ENCODE measurements around the gene TSPAN13. TPM values are rescaled to one million over a fixed set of nuclear protein-coding genes. Genes with fewer than 3 reads are reported as not detected.

Gene TSPAN13
- total and polyA plus RNA-seq, 8 donors = 3.6 to 74.5 (median 35.4) TPM

DNA sequence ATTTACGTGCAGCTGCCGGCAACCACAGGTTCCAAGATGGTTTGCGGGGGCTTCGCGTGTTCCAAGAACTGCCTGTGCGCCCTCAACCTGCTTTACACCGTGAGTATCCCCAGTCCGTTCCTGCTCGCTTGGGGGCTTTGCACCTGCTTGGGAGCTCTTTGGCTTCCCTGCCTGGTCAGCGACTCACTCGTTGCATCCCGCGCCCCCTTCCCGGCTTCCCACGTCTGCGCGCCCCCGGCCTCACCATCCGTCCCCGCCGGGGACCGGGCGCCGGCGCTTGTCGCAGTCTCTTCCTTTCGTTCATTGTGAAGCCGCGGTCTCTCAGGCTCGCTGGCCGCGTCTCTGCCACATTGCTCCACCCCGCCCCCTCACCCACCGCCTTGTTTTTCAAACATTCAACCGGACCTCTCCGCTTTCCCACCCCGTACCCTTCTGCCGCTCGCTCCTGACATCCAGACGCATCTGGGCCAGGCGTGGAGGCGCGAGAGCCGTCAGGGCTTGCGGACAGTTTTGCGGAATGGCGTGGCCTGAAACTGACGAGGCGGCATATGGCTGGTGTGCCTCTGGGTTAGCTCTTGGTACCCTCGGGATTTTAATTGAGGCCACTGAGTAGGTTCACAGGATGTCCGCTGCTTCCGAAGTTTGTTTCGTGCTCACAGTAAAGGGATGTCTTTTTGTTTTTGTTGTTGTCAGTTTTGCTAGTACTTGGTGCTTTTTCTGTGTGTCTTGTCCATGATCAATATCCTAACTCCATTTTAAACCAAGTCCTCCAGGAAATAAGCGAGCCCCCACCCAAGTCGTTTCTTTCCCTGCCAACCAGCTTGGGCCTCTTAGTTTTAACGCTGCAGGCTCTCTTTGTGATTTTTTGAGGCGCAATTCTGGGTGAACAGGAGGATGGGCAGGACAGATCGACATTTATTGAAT, 639 bp downstream of the TSPAN13 start:
- no peaks in the 10 kb centered on the region for H3K36me3 ChIP-seq
- no peak for TF ChIP-seq POLR2A (IDR thresholded peaks at IDR 0.05)
- no peak for TF ChIP-seq POLR2AphosphoS5 (IDR thresholded peaks at IDR 0.05)
- TF ChIP-seq EP300 (IDR thresholded peaks at IDR 0.05) = no peak
- TF ChIP-seq CTCF (IDR thresholded peaks at IDR 0.05) = no peak
- intact Hi-C loops (cut with DNase I; ENCODE audit: low total_unique reads) = no loop called here
- DNase-seq = peak; percentile 50 to 76
- peak overlapping the region; percentile 59 to 93 (median 68) for H3K4me3 ChIP-seq
- no peaks in the 10 kb centered on the region for H3K9me3 ChIP-seq
- peaks cover 0 to 30% (median 13%) of the 10 kb centered on the region in 4 donors for H3K4me1 ChIP-seq
- peak overlapping the region; percentile 78 to 90 (median 83) for H3K27ac ChIP-seq
- peaks cover 0 to 5% (median 0%) of the 10 kb centered on the region in 3 donors for H3K27me3 ChIP-seq
- WGBS, 5 donors = 3 to 8% (median 4%) methylated on average over 50 to 58 of the region's 58 CpGs

DNA sequence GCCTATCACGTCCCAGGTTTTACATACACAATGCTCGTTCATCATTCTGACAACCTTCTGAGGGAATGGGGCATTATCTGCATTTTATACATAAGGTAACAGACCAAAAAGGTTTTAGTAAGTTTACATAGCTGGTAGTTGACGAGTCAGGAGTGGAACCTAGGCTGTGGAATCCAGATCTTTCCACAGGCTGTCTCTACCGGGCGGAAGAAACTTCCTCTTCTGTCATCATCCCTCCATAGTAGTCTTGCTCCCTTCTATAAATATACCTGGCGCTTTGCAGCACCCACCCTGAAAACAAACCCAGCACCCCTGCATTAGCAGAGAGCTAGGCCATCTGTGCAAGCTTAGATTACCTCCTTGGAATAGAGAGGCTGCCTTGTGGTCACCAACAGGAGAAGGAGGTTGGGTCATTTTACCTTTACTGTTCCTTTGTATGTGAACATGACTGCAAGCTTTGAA, 1.3 kb downstream of the TSPAN13 start:
- DNase-seq = peak in 1 of 2 donors; percentile 32

DNA sequence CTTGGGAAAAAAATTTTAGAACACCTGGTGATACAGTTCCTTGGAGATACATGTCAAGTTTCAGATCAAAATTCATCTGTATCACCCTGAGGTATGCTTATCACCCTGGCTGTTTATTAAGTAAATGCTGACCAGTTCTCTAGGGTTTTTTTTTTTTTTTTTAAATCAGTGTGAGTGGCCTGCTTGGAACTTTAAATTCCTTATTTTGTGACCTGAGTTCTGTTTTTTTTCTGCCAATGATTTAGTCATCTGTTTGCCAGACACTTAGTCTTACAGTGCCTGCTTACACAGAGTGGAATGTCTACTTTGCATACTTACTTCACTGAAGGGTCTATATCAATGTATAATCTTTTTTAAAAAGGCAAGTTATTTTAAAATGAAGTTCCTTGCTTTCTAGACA, 1.8 kb downstream of the TSPAN13 start:
- H3K27me3 ChIP-seq = peaks cover 0 to 5% (median 0%) of the 10 kb centered on the region in 3 donors
- peak overlapping the region in 4 of 5 donors; percentile 78 to 85 (median 82) for H3K27ac ChIP-seq
- H3K4me3 ChIP-seq = peak overlapping the region in 3 of 4 donors; percentile 59 to 93 (median 74)
- no peaks in the 10 kb centered on the region for H3K36me3 ChIP-seq
- no peaks in the 10 kb centered on the region for H3K9me3 ChIP-seq
- H3K4me1 ChIP-seq = peaks cover 0 to 30% (median 13%) of the 10 kb centered on the region in 4 donors
- intact Hi-C loops (cut with DNase I; ENCODE audit: low total_unique reads) = no loop called here
- peak in 1 of 2 donors; percentile 34 for DNase-seq
- TF ChIP-seq POLR2AphosphoS5 (IDR thresholded peaks at IDR 0.05) (no peak), CTCF (IDR thresholded peaks at IDR 0.05) (no peak), POLR2A (IDR thresholded peaks at IDR 0.05) (no peak), EP300 (IDR thresholded peaks at IDR 0.05) (no peak)

More for the DNA sequence above, 1.3 kb downstream of the TSPAN13 start:
- Histone ChIP-seq H3K36me3 (no peaks in the 10 kb centered on the region), H3K27me3 (peaks cover 0 to 5% (median 0%) of the 10 kb centered on the region in 3 donors), H3K4me3 (peak overlapping the region; percentile 59 to 93 (median 68)), H3K9me3 (no peaks in the 10 kb centered on the region), H3K27ac (peak overlapping the region; percentile 78 to 90 (median 83)), H3K4me1 (peaks cover 0 to 30% (median 13%) of the 10 kb centered on the region in 4 donors)
- 26 to 47% (median 37%) methylated on average over 6 of the region's 6 CpGs for WGBS, 5 donors
- TF ChIP-seq POLR2A (IDR thresholded peaks at IDR 0.05) (no peak), POLR2AphosphoS5 (IDR thresholded peaks at IDR 0.05) (no peak), CTCF (IDR thresholded peaks at IDR 0.05) (no peak), EP300 (IDR thresholded peaks at IDR 0.05) (no peak)
- intact Hi-C loops (cut with DNase I; ENCODE audit: low total_unique reads) = no loop called here

DNA sequence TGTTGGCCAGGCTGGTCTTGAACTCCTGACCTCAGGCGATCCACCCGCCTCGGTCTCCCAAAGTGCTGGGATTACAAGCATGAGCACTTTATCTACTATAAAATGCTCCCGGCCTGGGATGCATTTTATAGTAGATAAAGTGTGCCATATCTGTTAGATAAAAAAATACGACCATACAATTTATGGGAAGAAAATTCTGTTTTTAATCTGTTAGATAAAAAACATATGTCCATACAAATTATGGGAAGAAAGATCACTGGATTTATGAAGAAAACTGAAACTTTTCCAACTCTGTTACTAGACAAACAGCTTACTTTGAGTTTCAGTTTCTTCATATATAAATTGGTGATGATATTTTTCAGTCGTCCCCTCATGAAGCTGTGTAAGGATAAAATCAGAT, 4.5 kb downstream of the TSPAN13 start:
- H3K36me3 ChIP-seq = no peaks in the 10 kb centered on the region
- H3K27ac ChIP-seq = no peak overlapping the region
- no peaks in the 10 kb centered on the region for H3K9me3 ChIP-seq
- TF ChIP-seq POLR2AphosphoS5 (IDR thresholded peaks at IDR 0.05) = no peak
- TF ChIP-seq CTCF (IDR thresholded peaks at IDR 0.05) = no peak
- no peak for TF ChIP-seq EP300 (IDR thresholded peaks at IDR 0.05)
- no peak for TF ChIP-seq POLR2A (IDR thresholded peaks at IDR 0.05)
- intact Hi-C loops (cut with DNase I; ENCODE audit: low total_unique reads) = no loop called here
- 78 to 86% (median 82%) methylated on average over 6 of the region's 6 CpGs for WGBS, 5 donors
- H3K4me3 ChIP-seq = no peak overlapping the region
- H3K27me3 ChIP-seq = peaks cover 0 to 5% (median 0%) of the 10 kb centered on the region in 3 donors
- DNase-seq = no peak
- peaks cover 0 to 29% (median 12%) of the 10 kb centered on the region in 4 donors for H3K4me1 ChIP-seq

All from stomach (tissue), 9 donors.